Suprapubic skin (tissue), 4 donors: Measurements from ENCODE around the gene TNFRSF9. TPM values are rescaled to one million over a fixed set of nuclear protein-coding genes. Genes with fewer than 3 reads are reported as not detected.

Experiments
- DNase-seq, 2 donors: peaks; one replicate each; pipeline ENCODE4 v3.0.0-alpha.2; 2019; ENCODE audit warnings: low spot score in 2 of 2
- H3K27ac ChIP-seq: fragments of 200-600 bp; sonication (generic); one replicate; pipeline ENCODE4 v1.5.1; 2019
- H3K27me3 ChIP-seq: fragments of 200-600 bp; sonication (generic); one replicate; pipeline ENCODE4 v1.5.1; 2019
- H3K36me3 ChIP-seq: fragments of 200-600 bp; sonication (generic); one replicate; pipeline ENCODE4 v1.5.1; 2019
- H3K4me1 ChIP-seq: fragments of 200-600 bp; sonication (generic); one replicate; pipeline ENCODE4 v1.5.1; 2019
- H3K4me3 ChIP-seq: fragments of 200-600 bp; sonication (generic); one replicate; pipeline ENCODE4 v1.5.1; 2019; ENCODE audit warnings: mild to moderate bottlenecking
- H3K9me3 ChIP-seq: fragments of 200-600 bp; sonication (generic); one replicate; pipeline ENCODE4 v1.5.1; 2019
- EP300 ChIP-seq: sonication (generic); formaldehyde crosslinking; IDR thresholded peaks from one replicate; pipeline ENCODE4 v1.6.1; 2017; ENCODE audit warnings: antibody characterized with exemption
- POLR2A ChIP-seq, 2 donors: fragments of 450-650 bp; IDR thresholded peaks; one replicate each; pipeline ENCODE4 v1.6.1; 2017; ENCODE audit warnings: antibody characterized with exemption in 2 of 2, mild to moderate bottlenecking in 2 of 2, moderate library complexity in 2 of 2
- POLR2AphosphoS5 ChIP-seq, 3 donors: sonication (generic); formaldehyde crosslinking; IDR thresholded peaks; one replicate each; pipeline ENCODE4 v1.6.1; 2017; ENCODE audit warnings: antibody characterized with exemption in 3 of 3
- WGBS: methylation state at CpG from one replicate; pipeline ENCODE4 v1.1.5; 2018; 5-methylcytosine and 5-hydroxymethylcytosine counted together
- total RNA-seq, 4 donors: library from RNA; depleted of rRNA; stranded (reverse); fragments of >200 nt; gene quantifications; one replicate each; pipeline ENCODE4 v1.1.0, GENCODE V29; 2016
- TF ChIP-seq, protein P1 (sequence below), 2 donors: fragments of 200-600 bp in 1 of 2; fragments of 450-650 bp in 1 of 2; sonication (generic) in 1 of 2; IDR thresholded peaks; one replicate each; pipeline ENCODE4 v1.5.1; 2016 to 2019; ENCODE audit warnings: antibody characterized with exemption in 2 of 2, mild to moderate bottlenecking in 1 of 2, moderate library complexity in 1 of 2

The TNFRSF9 gene
- total RNA-seq, 4 donors from 2014 or later, result not detected

DNA sequence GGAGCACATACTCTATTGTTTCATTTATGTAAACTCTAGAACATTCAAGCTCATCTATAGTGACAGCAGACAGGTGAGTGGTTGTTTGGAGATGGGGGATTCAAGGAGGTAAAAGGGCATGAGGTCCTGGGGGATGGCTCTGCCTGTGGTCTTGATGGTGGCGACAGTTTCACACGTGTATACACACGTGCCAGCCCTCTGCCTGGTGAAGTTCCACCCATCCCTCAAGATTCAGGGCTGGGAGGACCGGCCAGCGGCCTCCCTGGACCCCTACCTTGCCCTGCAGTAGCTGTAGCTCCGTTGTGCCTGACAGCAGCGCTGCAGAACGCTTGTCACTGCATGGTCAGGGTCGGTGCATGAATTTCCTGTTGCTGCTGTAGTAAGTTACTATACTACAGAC is 48.8 kb downstream of the TNFRSF9 start:
- TF ChIP-seq POLR2A (IDR thresholded peaks at IDR 0.05), result no peak
- TF ChIP-seq, protein P1, sequence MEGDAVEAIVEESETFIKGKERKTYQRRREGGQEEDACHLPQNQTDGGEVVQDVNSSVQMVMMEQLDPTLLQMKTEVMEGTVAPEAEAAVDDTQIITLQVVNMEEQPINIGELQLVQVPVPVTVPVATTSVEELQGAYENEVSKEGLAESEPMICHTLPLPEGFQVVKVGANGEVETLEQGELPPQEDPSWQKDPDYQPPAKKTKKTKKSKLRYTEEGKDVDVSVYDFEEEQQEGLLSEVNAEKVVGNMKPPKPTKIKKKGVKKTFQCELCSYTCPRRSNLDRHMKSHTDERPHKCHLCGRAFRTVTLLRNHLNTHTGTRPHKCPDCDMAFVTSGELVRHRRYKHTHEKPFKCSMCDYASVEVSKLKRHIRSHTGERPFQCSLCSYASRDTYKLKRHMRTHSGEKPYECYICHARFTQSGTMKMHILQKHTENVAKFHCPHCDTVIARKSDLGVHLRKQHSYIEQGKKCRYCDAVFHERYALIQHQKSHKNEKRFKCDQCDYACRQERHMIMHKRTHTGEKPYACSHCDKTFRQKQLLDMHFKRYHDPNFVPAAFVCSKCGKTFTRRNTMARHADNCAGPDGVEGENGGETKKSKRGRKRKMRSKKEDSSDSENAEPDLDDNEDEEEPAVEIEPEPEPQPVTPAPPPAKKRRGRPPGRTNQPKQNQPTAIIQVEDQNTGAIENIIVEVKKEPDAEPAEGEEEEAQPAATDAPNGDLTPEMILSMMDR (IDR thresholded peaks at IDR 0.05), result no peak
- TF ChIP-seq POLR2AphosphoS5 (IDR thresholded peaks at IDR 0.05), result no peak
- TF ChIP-seq EP300, result no peak
- Histone ChIP-seq H3K9me3 (no peaks in the 10 kb centered on the region), H3K27me3 (peaks cover 8% of the 10 kb centered on the region), H3K27ac (no peak overlapping the region), H3K4me1 (no peaks in the 10 kb centered on the region), H3K4me3 (no peak overlapping the region), H3K36me3 (no peaks in the 10 kb centered on the region)
- DNase-seq, result no peak
- WGBS, result 79% methylated on average over 9 of the region's 9 CpGs

DNA sequence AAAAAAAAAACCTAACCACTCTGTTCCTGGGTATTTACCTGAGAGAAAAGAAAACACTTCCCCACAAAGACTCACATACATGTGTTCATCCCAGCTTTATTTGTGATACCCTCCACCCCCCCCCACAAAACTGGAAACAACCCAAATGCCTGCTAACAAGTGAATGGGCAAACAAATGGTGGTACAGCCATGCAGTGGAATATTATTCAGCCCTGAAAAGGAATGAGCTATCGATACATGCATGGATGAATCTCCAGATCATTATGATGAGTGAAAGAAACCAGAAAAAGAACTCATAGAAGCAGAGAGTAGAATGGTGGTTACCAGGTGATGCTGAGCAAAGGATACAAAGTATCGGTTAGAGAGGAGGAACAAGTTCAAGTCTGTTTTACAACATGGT is 49.8 kb downstream of the TNFRSF9 start:
- Histone ChIP-seq H3K9me3 (no peaks in the 10 kb centered on the region), H3K27me3 (peaks cover 10% of the 10 kb centered on the region), H3K4me1 (no peaks in the 10 kb centered on the region), H3K36me3 (no peaks in the 10 kb centered on the region), H3K4me3 (no peak overlapping the region), H3K27ac (no peak overlapping the region)
- TF ChIP-seq, protein P1 (IDR thresholded peaks at IDR 0.05), result no peak
- TF ChIP-seq EP300 (no peak), POLR2AphosphoS5 (IDR thresholded peaks at IDR 0.05) (no peak), POLR2A (IDR thresholded peaks at IDR 0.05) (no peak)
- 95% methylated on average over 2 of the region's 2 CpGs for WGBS
- no peak for DNase-seq

DNA sequence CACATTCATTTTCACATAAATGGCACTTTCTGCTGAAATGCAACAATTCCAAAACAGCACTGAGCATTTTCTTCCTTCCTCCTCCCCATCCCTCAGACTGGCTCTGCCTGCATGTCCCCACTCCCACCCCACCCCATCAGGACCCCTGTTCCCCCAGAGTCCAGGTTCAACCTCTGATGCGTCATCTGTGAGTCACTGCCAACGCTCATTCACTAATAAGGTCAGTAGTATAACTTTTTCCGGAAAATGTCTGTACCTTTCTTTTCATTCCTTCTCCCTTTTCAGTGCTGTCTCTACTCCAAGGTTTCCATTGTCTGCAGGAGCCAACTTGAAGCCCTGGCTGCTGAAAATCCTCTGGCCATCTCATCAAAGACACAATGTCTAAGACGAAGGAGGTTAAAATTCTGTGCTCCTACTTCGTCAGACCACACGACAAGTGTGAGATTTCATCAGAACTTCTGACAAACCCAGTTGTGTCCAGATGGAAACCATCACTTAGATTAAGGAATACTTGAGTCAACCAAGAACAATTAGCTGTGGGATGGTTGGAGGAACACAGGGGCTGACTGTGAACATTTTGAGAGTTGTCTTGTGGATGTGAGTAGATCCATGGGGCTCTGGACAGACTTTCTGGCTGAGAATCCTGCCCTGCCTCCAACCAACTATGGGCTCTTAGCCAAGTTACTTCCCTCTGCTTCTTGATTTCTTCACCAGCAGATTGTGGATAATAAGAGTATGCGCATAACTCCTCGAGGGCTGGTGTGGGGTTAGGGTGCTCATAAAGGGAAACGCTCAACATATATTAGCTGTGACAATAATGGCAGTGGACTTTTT is 52.2 kb downstream of the TNFRSF9 start:
- Histone ChIP-seq H3K27ac (no peak overlapping the region), H3K36me3 (no peaks in the 10 kb centered on the region), H3K4me3 (no peak overlapping the region), H3K27me3 (peaks cover 10% of the 10 kb centered on the region), H3K4me1 (no peaks in the 10 kb centered on the region), H3K9me3 (no peaks in the 10 kb centered on the region)
- DNase-seq, result no peak
- 78% methylated on average over 9 of the region's 9 CpGs for WGBS
- TF ChIP-seq, protein P1 (IDR thresholded peaks at IDR 0.05), result no peak
- no peak for TF ChIP-seq EP300
- no peak for TF ChIP-seq POLR2AphosphoS5 (IDR thresholded peaks at IDR 0.05)
- TF ChIP-seq POLR2A (IDR thresholded peaks at IDR 0.05), result no peak

DNA sequence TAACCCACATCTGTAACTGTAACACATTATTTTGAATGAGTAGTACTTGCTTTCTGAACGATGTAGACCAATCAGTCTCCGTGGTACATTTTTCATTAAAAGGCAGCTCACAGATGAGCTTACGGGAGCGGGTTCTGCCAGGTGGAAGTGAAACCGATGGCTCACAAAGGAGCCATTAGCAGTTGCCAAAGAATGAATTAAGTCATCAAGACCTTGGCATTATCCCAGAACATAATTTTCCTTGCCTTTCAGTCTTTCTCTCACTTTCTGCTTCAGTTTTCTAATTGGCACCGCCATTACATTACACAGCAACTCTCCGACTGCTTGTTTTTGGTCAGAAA is 54.3 kb downstream of the TNFRSF9 start:
- TF ChIP-seq EP300 (no peak), POLR2A (IDR thresholded peaks at IDR 0.05) (no peak), POLR2AphosphoS5 (IDR thresholded peaks at IDR 0.05) (no peak)
- TF ChIP-seq, protein P1 (IDR thresholded peaks at IDR 0.05), result no peak

DNA sequence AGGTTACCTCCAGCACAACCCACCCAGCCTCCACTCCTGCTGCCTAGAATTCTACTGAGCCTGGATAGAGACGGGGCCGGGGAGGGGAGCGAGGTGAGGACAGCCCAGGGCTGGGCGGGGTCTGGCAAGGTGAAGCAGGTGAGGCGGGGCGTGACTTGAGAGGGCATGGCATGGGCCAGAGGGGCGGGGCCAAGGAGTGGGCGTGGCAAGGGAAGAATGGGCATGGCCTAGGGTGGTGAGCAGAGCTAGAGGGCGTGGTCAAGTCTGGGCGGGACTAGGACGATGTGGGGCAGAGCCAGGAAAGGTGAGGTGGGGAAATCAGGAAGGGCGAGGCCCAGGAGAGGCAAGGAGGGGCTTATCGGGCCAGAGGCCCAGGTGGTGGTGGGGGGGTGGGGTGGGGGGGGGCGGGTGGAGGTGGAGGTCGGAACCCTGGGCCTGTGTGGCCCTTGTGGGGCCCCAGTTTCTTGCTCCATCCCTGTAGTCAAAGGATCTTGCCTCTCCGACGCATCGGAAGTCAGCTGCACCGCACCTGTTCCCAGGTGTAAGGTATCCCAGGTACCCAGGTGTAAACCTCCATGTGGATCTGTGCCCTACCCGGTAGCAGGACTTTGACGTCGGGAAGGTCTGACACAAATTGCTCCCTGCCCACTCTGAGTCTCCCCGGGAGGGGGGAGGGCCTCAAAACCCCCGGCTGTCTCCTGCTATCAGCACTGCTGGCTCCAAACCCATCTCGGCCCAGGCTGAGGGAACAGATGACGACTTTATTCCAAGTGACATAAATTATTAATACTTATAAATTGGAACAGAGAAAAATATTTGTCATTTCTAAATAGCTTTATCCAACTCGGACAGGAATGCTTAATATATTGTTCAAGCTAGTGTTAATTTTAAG is 54.9 kb downstream of the TNFRSF9 start:
- no peaks in the 10 kb centered on the region for H3K36me3 ChIP-seq
- DNase-seq, result peak in 1 of 2 donors; percentile 78
- peaks cover 5% of the 10 kb centered on the region for H3K27me3 ChIP-seq
- H3K9me3 ChIP-seq, result no peaks in the 10 kb centered on the region
- no peak overlapping the region for H3K27ac ChIP-seq
- H3K4me3 ChIP-seq, result peak overlapping the region; percentile 1
- 19% methylated on average over 22 of the region's 27 CpGs for WGBS
- no peaks in the 10 kb centered on the region for H3K4me1 ChIP-seq
- TF ChIP-seq POLR2A (IDR thresholded peaks at IDR 0.05), result no peak
- TF ChIP-seq EP300, result no peak
- TF ChIP-seq POLR2AphosphoS5 (IDR thresholded peaks at IDR 0.05), result no peak
- TF ChIP-seq, protein P1 (IDR thresholded peaks at IDR 0.05), result no peak

More for the DNA sequence above, 54.3 kb downstream of the TNFRSF9 start:
- Histone ChIP-seq H3K9me3 (no peaks in the 10 kb centered on the region), H3K27ac (no peak overlapping the region), H3K4me1 (no peaks in the 10 kb centered on the region), H3K36me3 (no peaks in the 10 kb centered on the region), H3K27me3 (peaks cover 5% of the 10 kb centered on the region), H3K4me3 (peak overlapping the region; percentile 1)
- WGBS, result 32% methylated on average over 7 of the region's 7 CpGs
- no peak for DNase-seq
